HG03565 (cell line): ENCODE results near the gene XXYLT1.
A peak's percentile ranks its signal among the peaks of the same experiment; 100 is the strongest.

Source experiments
- ATAC-seq: cut with Tn5 transposase; IDR thresholded peaks from one replicate; pipeline ENCODE4 v1.9.1; 2021; ENCODE audit warnings: mild to moderate bottlenecking, moderate library complexity; ENCODE audit not compliant: unreplicated experiment

XXYLT1 gene

DNA sequence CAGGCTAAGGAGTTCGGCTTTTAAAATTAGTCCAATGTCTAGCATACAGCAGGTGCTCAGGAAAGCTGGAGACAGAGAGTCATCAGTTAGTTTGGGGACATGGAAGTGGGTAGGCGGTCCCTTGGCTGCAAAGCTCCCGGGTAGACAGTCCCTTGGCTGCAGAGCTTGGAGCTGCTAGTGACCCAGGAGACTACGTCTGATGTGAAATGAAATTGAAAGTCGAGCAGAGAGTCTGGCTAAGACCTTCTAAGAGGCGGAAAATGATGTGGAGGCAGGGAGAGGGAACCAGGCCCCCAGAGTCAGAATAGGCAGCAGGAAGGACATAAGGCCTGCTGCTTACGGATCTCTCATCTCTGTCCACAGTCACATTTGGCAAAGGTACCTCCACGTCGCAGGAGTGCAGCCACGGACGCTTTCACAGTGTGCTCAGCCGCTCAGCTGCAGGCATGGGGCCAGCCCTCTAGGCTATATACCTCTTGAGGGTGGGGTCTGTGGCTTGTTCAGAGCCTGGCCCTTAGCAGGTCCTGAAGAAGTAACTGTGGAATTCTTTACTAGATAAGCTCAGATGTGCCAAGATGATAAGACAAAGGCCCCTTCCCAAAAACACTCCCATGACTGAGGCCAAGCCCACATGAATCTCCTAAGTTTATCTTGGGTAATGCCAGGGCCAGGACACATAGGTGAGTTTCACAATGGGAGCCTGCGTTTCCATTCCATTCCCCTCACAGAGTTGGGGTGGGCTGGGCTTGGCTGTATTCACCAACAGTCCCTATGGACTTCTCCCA is 131.7 kb downstream of the XXYLT1 start:
- ATAC-seq, result peak; percentile 80

DNA sequence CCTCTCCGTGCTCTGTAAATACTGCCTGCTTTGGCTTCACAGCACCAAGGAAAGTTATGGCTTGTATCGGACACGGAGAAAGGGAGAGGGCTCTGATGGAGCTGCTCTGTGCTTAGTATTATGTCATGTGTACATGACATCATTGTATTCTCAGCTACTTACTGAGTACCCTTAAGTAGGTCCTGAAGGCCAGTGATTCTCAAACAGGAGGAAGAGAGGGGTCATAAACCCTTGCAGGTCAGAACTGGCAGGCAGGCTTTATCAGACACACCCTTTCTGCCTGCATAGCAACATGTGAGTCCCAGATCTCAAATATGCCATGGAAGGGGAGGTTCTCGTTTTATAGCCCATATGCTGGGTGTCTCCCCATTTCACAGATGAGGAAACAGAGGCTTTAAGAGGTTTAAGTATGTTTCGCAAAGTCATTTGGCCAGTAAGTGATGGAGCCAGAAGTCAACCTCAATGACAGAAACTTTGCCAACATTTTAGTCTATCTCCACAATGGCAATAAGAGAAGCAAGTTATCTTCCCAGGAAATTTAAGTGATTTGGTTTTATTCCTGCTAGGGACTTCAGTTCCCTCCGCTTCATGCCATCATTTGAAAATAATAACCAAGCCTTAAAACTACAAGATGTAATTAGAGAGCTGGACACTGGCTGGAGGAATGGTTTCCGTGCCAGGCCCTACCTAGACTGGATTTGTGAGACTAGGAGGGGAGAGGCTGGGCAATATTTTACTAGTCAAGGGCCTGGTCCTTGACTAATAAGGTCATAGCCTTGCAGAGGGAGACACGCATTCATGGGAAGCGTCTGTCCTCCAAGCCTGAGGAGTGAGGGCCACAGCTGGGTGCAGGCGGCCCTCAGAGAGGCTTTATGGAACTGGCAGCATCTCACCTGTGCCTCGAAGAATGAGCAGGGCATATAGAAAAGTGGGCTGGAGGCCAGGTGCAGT is 133.0 kb downstream of the XXYLT1 start:
- no peak for ATAC-seq

DNA sequence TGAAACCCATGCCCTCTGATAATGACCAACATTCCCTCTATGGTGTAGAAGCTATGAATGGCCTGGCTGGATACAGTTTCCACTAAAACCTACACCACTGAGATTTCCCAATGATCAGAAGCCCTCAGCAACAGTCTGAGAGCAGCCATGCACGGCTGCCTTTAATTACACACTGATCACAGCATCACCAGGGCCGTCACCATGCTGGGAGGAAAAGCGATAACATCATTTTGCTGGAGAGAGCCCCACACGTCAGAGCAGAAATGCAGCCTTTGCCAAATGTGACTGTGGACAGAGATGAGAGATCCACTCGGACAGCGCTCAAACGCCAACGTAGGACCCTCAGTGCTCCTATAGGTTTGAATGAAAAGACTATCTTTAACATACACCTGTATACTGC is 135.0 kb downstream of the XXYLT1 start:
- ATAC-seq, result no peak

- ATAC-seq, result no peak
These were observed 136.5 kb downstream of the XXYLT1 start for GRCh38 chr3:195134431-195134830.

GRCh38 chr3:195133462-195133861 is 137.5 kb downstream of the XXYLT1 start:
- peak; percentile 40 for ATAC-seq

GRCh38 chr3:195133013-195133412 is 137.9 kb downstream of the XXYLT1 start:
- ATAC-seq, result no peak

- ATAC-seq, result no peak
These were observed 139.8 kb downstream of the XXYLT1 start for GRCh38 chr3:195131176-195131575.

GRCh38 chr3:195129644-195130492 is 141.1 kb downstream of the XXYLT1 start:
- peak; percentile 80 for ATAC-seq

DNA sequence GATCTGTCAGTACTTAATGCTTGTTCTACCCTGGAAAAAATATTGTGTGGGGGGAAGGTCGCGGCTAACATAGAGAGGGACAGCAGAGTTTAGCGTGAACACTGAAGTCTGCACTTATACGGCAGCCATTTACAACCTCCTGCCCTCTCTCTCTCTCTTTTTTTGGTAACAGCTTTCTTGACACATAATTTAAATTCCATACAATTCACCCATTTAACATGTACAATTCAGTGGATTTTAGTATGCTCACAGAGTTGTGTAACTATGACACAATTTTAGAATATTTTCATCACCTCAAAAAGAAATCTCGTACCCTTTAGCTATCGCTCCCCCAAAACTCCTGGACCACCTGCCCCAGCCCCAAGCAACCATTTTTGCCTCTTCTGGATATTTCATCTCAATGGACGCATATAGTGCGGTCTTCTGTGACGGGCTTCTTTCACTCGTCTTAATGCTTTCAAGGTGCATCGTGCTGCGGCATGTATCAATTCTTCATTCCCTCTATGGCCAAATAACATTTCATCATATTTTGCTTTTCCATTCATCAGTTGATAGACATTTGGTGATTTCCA is 141.8 kb downstream of the XXYLT1 start:
- ATAC-seq, result no peak

- no peak for ATAC-seq
These were observed 142.5 kb downstream of the XXYLT1 start for GRCh38 chr3:195128255-195129071.

DNA sequence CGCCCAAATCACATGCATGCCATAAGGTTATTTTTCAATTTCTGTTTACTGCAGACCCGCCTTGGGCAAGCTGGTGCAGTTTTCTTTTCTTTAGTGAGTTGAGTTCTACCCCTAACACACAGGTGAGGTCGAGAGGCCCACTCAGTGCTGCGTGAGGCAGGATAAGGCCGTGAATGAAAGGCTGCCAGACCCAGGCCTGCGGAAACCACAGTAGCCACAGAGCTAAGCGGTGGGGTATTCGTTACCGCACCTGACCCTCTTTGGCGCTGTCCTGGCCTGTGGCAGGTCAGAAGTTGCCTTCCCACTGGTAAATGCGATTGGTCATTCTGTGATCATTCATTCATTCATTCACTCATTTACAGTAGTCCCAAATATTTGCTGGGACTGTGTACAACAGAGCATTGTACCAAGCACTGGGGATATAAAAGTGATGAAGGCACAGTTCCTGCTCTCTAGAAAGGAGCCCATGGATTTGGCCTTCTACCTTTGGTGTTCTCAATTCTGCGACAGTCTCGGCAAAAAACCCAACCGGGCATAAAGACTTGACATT is 144.8 kb downstream of the XXYLT1 start:
- ATAC-seq, result no peak

- ATAC-seq, result no peak
These were observed 145.3 kb downstream of the XXYLT1 start for GRCh38 chr3:195125646-195126045.

GRCh38 chr3:195124378-195124992 is 146.5 kb downstream of the XXYLT1 start:
- no peak for ATAC-seq

DNA sequence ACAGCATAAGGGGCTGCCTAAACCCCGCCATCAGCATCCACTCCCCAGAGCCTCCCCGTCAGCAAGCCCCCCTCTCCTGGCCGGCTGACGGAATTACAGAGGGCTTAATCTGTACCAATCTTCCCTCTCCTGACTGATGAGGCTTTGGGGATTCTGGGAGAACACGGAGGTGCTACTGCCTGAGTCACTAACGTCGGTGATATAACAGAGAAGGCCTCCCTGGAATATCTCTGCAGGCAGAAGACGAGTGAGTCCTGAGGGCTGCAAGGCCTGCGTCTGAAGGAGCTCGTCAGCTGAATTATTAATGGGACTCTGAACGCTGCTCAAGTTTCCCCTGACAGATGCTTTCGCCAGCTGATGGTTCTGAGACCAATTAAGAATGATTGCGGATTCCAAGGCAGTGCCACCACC is 147.7 kb downstream of the XXYLT1 start:
- no peak for ATAC-seq

DNA sequence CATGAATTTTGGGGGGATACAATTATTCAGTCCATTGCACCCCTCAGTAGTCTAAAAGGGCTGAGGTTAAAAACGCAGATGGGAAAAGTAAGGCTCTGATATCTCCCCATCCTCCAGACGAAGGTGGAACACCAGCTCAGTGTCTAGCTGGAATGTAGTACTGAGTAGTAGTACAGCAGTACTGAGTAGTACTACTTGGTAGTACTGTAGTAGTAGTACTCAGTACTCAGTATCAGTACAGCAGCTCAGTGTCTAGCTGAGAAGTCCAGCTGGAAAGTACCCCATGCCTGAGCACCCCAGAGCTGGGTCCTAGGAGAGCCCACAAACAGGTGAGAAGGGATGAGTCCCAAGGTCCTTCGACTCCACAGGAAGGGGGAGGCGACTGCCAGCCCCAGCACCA is 148.7 kb downstream of the XXYLT1 start:
- ATAC-seq, result no peak

GRCh38 chr3:195120267-195120601 is 150.7 kb downstream of the XXYLT1 start:
- no peak for ATAC-seq

DNA sequence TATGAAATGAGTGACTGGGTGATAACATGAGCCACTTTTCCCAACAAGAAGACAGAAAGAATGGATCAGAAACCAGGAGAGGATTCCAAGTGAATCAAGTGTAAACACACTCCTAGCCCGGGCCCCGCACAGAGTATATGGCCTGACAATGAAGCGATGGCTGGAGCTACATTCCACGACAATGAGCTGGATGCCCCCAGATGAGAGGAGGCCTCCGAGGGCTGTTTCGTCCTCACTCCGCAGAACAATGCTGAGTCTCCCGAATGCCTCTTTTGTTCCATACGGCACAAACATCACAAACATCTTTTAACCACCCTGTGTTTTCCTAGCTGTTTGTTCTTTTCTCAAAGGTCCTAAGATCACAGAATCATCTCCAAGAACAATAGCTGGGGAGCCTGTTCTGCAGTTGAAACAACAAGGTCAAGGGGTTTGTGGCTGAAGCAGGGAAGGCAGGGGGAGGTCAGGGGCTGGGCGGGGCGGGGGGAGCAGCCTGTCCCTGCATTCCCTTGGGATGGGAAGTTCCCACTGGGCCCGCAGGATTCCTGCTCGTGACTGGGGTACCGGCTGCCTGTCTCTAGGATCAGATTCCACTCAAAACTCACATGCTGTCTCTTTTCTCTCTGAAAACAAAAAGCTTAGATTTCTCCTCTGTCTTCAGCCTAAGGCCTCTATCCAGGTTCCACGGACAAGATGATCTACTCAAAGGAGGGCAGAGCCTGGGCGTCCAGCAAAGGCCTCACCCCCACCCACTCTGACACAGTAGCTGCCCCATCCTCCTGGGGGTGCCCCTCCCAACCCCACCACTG is 151.3 kb downstream of the XXYLT1 start:
- no peak for ATAC-seq

DNA sequence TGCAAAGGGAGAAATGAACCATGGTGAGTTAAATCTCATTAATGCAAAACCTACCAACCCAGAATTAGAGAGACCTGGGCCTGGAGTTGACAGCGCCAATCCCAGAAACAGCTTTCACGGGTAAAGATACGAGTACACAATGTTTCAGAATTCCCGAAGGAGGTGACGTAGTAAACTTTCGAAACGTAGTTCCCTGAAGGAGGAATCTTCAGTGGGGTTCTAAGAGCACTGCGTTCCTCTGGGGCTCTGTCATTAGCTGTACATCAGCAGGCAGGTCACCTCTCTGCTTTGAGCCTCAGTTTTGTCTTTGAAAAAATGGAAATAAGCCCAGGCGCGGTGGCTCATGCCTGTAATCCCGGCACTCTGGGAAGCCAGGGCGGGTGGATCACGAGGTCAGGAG is 152.3 kb downstream of the XXYLT1 start:
- no peak for ATAC-seq
